Neural cell (in vitro differentiated cells): ENCODE measurements around the gene DGCR6.
"Not testable (repeated sequence)": the region's sequence is repeated elsewhere in the genome, so short reads cannot be mapped to it uniquely, and the experiment has no call there.

Experiments
- CTCF ChIP-seq: fragments of 450-650 bp; IDR thresholded peaks from 2 replicates; pipeline ENCODE4 v1.5.1; 2014; ENCODE audit warnings: antibody characterized with exemption, mild to moderate bottlenecking, moderate library complexity; ENCODE audit not compliant: poor library complexity, severe bottlenecking
- EP300 ChIP-seq: fragments of 450-650 bp; conservative IDR thresholded peaks from 2 replicates; pipeline ENCODE4 v1.6.1; 2014; ENCODE audit warnings: antibody characterized with exemption, mild to moderate bottlenecking, moderate library complexity; ENCODE audit not compliant: poor library complexity, severe bottlenecking
- EZH2 ChIP-seq: fragments of 200-600, 300-800 bp; shearing (Covaris generic), sonication (generic); IDR thresholded peaks from 2 replicates; pipeline ENCODE4 v1.6.1; 2014; ENCODE audit warnings: antibody characterized with exemption, low read length, borderline replicate concordance, mild to moderate bottlenecking; ENCODE audit not compliant: insufficient read depth, poor library complexity, severe bottlenecking
- MXI1 ChIP-seq: fragments of 450-650 bp; conservative IDR thresholded peaks from 2 replicates; pipeline ENCODE4 v1.6.1; 2014; ENCODE audit warnings: antibody characterized with exemption, mild to moderate bottlenecking; ENCODE audit not compliant: poor library complexity, severe bottlenecking
- POLR2AphosphoS5 ChIP-seq: IDR thresholded peaks from 2 replicates; pipeline ENCODE4 v1.6.1; 2012
- RAD21 ChIP-seq: fragments of 450-650 bp; conservative IDR thresholded peaks from 2 replicates; pipeline ENCODE4 v1.6.1; 2014; ENCODE audit warnings: antibody characterized with exemption, mild to moderate bottlenecking, moderate library complexity
- REST ChIP-seq: IDR thresholded peaks from 2 replicates; pipeline ENCODE4 v1.6.1; 2012; ENCODE audit warnings: borderline replicate concordance
- SMC3 ChIP-seq: fragments of 450-650 bp; conservative IDR thresholded peaks from 2 replicates; pipeline ENCODE4 v1.6.1; 2014; ENCODE audit warnings: antibody characterized with exemption, mild to moderate bottlenecking, moderate library complexity; ENCODE audit not compliant: poor library complexity
- TAF1 ChIP-seq: IDR thresholded peaks from 2 replicates; pipeline ENCODE4 v1.6.1; 2012; ENCODE audit warnings: low read depth

GRCh38 chr22:18881260-18881659 is 24.9 kb upstream of the DGCR6 start:
- not testable (repeated sequence) for TF ChIP-seq CTCF, REST, EZH2, RAD21, SMC3, EP300, MXI1, TAF1, POLR2AphosphoS5
